Kidney (tissue), 14 donors: ENCODE measurements around the gene ADPRHL1. TPM values are rescaled to one million over a fixed set of nuclear protein-coding genes. Genes with fewer than 3 reads are reported as not detected.

ENCODE experiments used
- DNase-seq, 5 donors: peaks; one replicate each; pipeline ENCODE4 v3.0.0-alpha.2; 2013 to 2020
- FAIRE-seq: peaks from 2 replicates; lab custom pipeline; 2012; peaks lifted over from hg19 to GRCh38; lab: Jason Lieb, UNC
- H3K27ac ChIP-seq, 2 donors: one replicate each; pipeline ENCODE4 v1.7.0; 2013; ENCODE audit warnings: low read depth in 2 of 2, low read length in 2 of 2, inconsistent platforms in 1 of 2
- H3K27me3 ChIP-seq: one replicate; pipeline ENCODE4 v1.7.1; 2013; ENCODE audit warnings: low read length, inconsistent platforms; ENCODE audit not compliant: control insufficient read depth, insufficient read depth
- H3K36me3 ChIP-seq, 3 donors: one replicate each; pipeline versions ENCODE4 v1.7.0 to v1.7.1; 2013; ENCODE audit warnings: low read length in 3 of 3, control low read depth in 1 of 3, inconsistent platforms in 1 of 3; ENCODE audit not compliant: insufficient read depth in 3 of 3, control insufficient read depth in 2 of 3
- H3K4me1 ChIP-seq, 3 donors: one replicate each; pipeline versions ENCODE4 v1.7.0 to v1.7.1; 2013; ENCODE audit warnings: low read length in 3 of 3, inconsistent platforms in 1 of 3, low read depth in 1 of 3; ENCODE audit not compliant: control insufficient read depth in 2 of 3, insufficient read depth in 2 of 3
- H3K4me3 ChIP-seq, 3 donors: one replicate each; pipeline versions ENCODE4 v1.7.0 to v1.8.1; 2013; ENCODE audit warnings: low read length in 3 of 3, control low read depth in 1 of 3, inconsistent platforms in 1 of 3
- H3K9ac ChIP-seq, 3 donors: one replicate each; pipeline versions ENCODE4 v1.7.0 to v1.7.1; 2013; ENCODE audit warnings: low read length in 3 of 3, control low read depth in 1 of 3, inconsistent platforms in 1 of 3
- H3K9me3 ChIP-seq, 3 donors: one replicate each; pipeline versions ENCODE4 v1.7.0 to v1.7.1; 2013; ENCODE audit warnings: low read length in 3 of 3, control low read depth in 1 of 3, inconsistent platforms in 1 of 3; ENCODE audit not compliant: control insufficient read depth in 2 of 3, insufficient read depth in 1 of 3
- CTCF ChIP-seq: IDR thresholded peaks from 3 replicates; pipeline ENCODE4 v1.5.1; 2012; ENCODE audit warnings: mild to moderate bottlenecking, moderate library complexity, borderline replicate concordance; ENCODE audit not compliant: insufficient read depth; ENCODE audit errors: extremely low read depth
- intact Hi-C: fragments of 100-400 bp; cut with DNase I; formaldehyde crosslinking; loops from one replicate; pipeline ENCODE4 v1.11.1; 2022
- polyA plus RNA-seq: library from polyadenylated mRNA; stranded (reverse); fragments of 350-450 nt; fragmentation: Illumina TruSeq; extraction: RNeasy Lipid Tissue Mini Kit (QIAGEN cat#74804); gene quantifications from one replicate; pipeline ENCODE4 v1.2.3, GENCODE V29; 2014; ENCODE audit warnings: low read depth, low replicate concordance; ENCODE audit not compliant: insufficient read depth
- total RNA-seq: library from RNA; stranded (reverse); fragmentation: NEBNext Ultra II Directional; extraction: Animal tissue kit (Norgen Biotek cat#: 25700); gene quantifications from one replicate; pipeline ENCODE4 v1.2.1, GENCODE V29; 2021
- donor health status: control.
- donor health status: control.
- donor health status: control.
- donor health status: control.
- donor health status: control.
- donor health status: DM: yes; HTN: yes; CAD: no.
- donor health status: Normal renal cell carcinoma (clear cell type).

ADPRHL1 gene
- total and polyA plus RNA-seq, 2 donors from 2014 or later = 1.1 to 1.5 TPM

GRCh38 chr13:113468029-113468428, 14.7 kb upstream of the ADPRHL1 start:
- no peak overlapping the region for H3K9ac ChIP-seq
- no peak overlapping the region for H3K4me3 ChIP-seq
- intact Hi-C loops = no loop called here
- no peak overlapping the region for H3K27ac ChIP-seq
- no peaks in the 10 kb centered on the region for H3K27me3 ChIP-seq
- no peak for FAIRE-seq
- no peak for DNase-seq
- no peaks in the 10 kb centered on the region for H3K9me3 ChIP-seq
- H3K36me3 ChIP-seq = peaks cover 0 to 5% (median 4%) of the 10 kb centered on the region in 3 donors
- TF ChIP-seq CTCF = no peak
- no peaks in the 10 kb centered on the region for H3K4me1 ChIP-seq

GRCh38 chr13:113466383-113466782, 13.1 kb upstream of the ADPRHL1 start:
- DNase-seq (peak in 1 of 5 donors; percentile 60), FAIRE-seq (no peak)
- Histone ChIP-seq H3K9ac (no peak overlapping the region), H3K4me3 (no peak overlapping the region), H3K27me3 (no peaks in the 10 kb centered on the region), H3K9me3 (no peaks in the 10 kb centered on the region), H3K36me3 (peaks cover 0 to 9% (median 4%) of the 10 kb centered on the region in 3 donors), H3K4me1 (no peaks in the 10 kb centered on the region), H3K27ac (no peak overlapping the region)
- intact Hi-C loops = no loop called here
- no peak for TF ChIP-seq CTCF

DNA sequence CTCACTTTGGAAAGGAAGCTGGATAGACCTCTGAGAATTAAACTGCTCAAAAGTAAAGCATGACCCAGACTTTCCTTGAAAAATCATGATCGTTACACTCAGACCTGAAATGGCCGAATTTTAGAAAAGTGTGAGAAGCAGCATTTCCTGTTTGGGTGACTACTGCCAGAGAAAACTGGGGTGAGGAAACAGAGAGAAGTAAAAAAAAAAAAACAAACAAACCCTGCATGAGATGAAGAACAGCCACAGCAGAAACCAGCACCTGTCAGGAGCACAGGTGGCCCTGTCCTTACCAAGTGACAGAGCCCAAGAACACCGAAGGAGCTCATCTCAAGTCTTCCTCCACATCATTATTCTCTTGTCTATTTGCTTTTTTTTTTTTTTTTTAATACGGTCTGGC, 12.0 kb upstream of the ADPRHL1 start:
- no peak for TF ChIP-seq CTCF
- Histone ChIP-seq H3K9ac (no peak overlapping the region), H3K4me3 (no peak overlapping the region), H3K27ac (no peak overlapping the region), H3K27me3 (no peaks in the 10 kb centered on the region), H3K36me3 (peaks cover 2 to 18% (median 10%) of the 10 kb centered on the region in 3 donors), H3K9me3 (no peaks in the 10 kb centered on the region), H3K4me1 (no peaks in the 10 kb centered on the region)
- intact Hi-C loops = no loop called here
- FAIRE-seq = no peak
- DNase-seq = no peak

- intact Hi-C loops = no loop called here
- FAIRE-seq (no peak), DNase-seq (no peak)
- no peaks in the 10 kb centered on the region for H3K27me3 ChIP-seq
- no peak for TF ChIP-seq CTCF
- no peaks in the 10 kb centered on the region for H3K9me3 ChIP-seq
- H3K27ac ChIP-seq = no peak overlapping the region
- H3K4me3 ChIP-seq = no peak overlapping the region
- no peak overlapping the region for H3K9ac ChIP-seq
- H3K36me3 ChIP-seq = peaks cover 2 to 26% (median 14%) of the 10 kb centered on the region in 3 donors
- H3K4me1 ChIP-seq = no peaks in the 10 kb centered on the region
These were observed 11.2 kb upstream of the ADPRHL1 start for GRCh38 chr13:113464476-113464875.
